ENCODE measurements around the gene UBAP1. TPM values are rescaled to one million over a fixed set of nuclear protein-coding genes. Genes with fewer than 3 reads are reported as not detected.

Gene UBAP1
- total and polyA plus RNA-seq, 9 of the 15 experiments (the other 6 are each of a cell fraction or from before 2014, with no cell fraction given): 1.3 to 33.4 (median 16.5) TPM

- TF ChIP-seq REST (IDR thresholded peaks at IDR 0.05; ENCODE audit: borderline replicate concordance) (peak; percentile 45; the same call in 1 of the 2 replicates), REST (CRISPR knock-in tag; IDR thresholded peaks at IDR 0.05; ENCODE audit: low read depth) (no peak), STAG1 (CRISPR knock-in tag; IDR thresholded peaks at IDR 0.05; ENCODE audit: borderline replicate concordance) (peak; percentile 27; the same call in 1 of the 2 replicates), STAT5A (IDR thresholded peaks at IDR 0.05; ENCODE audit: borderline replicate concordance, low read length) (no peak), VEZF1 (CRISPR knock-in tag; IDR thresholded peaks at IDR 0.05) (peak; percentile 62), CHAMP1 (IDR thresholded peaks at IDR 0.05) (no peak), ESRRB (CRISPR knock-in tag; IDR thresholded peaks at IDR 0.05; ENCODE audit: borderline replicate concordance) (no peak), ZNF311 (CRISPR knock-in tag; IDR thresholded peaks at IDR 0.05) (no peak)
These were observed 74.0 kb downstream of the UBAP1 start (continued) for GRCh38 chr9:34252670-34253459.
